H54 (cell line): Measurements from ENCODE around the gene SLC38A2.
A peak's percentile ranks its signal among the peaks of the same experiment; 100 is the strongest.
"Not testable (repeated sequence)": the region's sequence is repeated elsewhere in the genome, so short reads cannot be mapped to it uniquely, and the experiment has no call there.

Source experiments
- DNase-seq: peaks from one replicate; pipeline ENCODE4 v3.0.0; 2011; ENCODE audit warnings: low spot score, mixed read lengths; ENCODE audit not compliant: insufficient read length
- FAIRE-seq: peaks from 3 replicates; lab custom pipeline; 2011; peaks lifted over from hg19 to GRCh38; lab: Jason Lieb, UNC
- POLR2A ChIP-seq: IDR thresholded peaks from 2 replicates; pipeline ENCODE4 v1.6.1; 2011; ENCODE audit warnings: low read depth, mild to moderate bottlenecking, low read length

Gene SLC38A2

DNA sequence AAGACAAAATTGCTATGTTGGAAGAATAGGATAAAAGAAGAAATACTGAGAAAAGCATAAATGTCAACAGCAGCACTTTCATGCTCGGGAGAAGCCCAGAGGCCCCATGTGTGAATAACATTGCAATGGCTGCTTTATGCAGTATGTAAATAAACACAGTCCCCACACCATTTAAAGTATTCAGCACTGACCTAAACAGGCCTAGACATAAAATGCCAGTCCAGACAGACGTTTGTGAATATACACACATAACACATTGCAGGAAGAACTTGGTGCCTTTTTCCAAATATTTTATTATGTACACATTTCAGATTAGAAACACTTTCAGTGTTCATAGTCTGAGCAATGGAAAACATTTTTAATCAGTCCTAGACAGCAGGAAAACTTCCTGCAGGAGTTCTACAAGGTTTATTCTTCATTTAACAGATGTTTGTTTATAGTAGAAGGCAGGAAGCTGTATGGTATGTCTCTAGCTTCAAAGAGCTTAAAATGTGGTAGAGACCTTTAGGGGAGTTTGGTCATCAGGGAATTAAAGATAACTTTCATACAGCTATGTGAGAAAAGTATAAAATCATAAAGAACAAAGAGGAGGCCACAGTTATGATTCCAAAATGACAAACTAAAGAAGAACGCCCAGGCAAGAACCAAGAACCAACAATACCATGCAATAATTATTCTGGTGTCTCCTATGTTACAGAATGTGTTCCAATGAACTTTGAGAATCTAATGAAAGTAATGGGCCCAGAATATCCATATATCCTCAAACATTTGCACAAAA lies 30.6 kb upstream of the SLC38A2 start:
- no peak for FAIRE-seq
- no peak for DNase-seq
- no peak for TF ChIP-seq POLR2A

DNA sequence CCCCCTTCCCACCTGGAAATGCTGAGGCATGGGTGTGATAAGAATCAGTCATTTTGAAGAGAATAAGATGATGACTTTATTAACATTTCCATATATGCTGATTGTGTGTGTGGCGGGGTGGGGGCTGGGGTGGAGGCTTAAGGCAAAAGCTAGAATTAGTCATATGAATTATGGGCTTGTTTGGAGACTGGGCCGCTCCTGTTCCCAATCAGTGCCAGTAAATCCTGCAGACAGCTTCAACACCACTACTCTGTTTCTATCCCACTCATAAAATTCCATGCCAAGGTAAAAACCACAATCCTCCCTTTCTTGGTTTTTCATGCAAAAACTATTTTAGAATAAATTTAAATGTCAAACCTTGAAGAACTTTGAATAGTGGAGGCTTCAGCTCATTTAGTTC lies 29.9 kb upstream of the SLC38A2 start:
- FAIRE-seq = peak; percentile 69
- DNase-seq = no peak
- TF ChIP-seq POLR2A = no peak

DNA sequence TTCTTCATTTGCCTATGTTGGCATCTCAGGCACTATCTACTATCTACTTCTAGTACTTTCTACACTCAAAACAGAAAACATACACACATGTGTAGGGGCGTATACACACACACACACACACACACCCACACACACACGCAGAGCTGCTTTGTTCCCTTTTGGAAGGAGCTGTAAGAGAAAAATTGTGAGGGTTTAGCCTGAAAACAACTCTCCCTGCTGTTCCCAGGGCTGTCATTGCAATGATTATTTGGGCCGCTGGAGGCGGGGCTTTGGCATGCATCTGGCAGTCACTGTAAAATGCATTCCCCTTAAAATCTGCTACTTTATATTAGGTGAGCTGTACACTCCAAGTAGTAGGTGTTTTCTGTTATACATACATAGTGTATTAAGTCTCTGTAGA lies 29.1 kb upstream of the SLC38A2 start:
- no peak for TF ChIP-seq POLR2A
- FAIRE-seq (no peak), DNase-seq (no peak)

DNA sequence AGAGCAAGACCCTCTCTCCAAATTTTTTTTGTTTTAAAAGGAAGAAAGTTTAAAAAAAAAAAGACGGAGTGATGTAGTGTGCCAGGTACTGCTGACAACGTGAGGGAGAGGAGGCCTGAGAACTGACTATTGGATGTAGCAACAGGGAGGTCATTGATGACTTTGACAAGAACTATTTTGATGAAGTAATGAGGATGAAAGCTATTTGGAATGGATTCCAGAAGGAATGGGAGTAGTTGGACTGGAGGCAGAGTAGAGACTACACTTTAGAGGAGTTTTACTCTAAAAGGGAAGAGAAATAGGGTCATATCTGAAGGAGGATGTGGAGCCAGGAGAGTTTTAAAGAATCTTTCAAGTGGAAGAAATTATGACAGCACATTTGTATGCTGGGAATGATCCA lies 27.8 kb upstream of the SLC38A2 start:
- FAIRE-seq (no peak), DNase-seq (no peak)

DNA sequence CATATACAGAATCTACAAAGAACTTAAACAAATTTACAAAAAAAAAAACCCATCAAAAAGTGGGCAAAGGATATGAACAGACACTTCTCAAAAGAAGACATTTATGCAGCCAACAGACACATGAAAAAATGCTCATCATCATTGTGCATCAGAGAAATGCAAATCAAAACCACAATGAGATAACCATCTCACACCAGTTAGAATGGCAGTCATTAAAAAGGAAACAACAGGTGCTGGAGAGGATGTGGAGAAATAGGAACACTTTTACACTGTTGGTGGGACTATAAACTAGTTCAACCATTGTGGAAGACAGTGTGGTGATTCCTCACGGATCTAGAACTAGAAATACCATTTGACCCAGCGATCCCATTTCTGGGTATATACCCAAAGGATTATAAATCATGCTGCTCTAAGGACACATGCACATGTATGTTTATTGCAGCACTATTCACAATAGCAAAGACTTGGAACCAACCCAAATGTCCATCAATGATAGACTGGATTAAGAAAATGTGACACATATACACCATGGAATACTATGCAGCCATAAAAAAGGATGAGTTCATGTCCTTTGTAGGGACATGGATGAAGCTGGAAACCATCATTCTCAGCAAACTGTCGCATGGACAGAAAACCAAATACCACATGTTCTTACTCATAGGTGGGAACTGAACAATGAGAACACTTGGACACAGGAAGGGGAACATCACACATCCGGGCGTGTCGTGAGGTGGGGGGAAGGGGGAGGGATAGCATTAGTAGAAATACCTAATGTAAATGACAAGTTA lies 27.1 kb upstream of the SLC38A2 start:
- not testable (repeated sequence) for DNase-seq, FAIRE-seq

More for the DNA sequence above, 27.8 kb upstream of the SLC38A2 start:
- TF ChIP-seq POLR2A = no peak

DNA sequence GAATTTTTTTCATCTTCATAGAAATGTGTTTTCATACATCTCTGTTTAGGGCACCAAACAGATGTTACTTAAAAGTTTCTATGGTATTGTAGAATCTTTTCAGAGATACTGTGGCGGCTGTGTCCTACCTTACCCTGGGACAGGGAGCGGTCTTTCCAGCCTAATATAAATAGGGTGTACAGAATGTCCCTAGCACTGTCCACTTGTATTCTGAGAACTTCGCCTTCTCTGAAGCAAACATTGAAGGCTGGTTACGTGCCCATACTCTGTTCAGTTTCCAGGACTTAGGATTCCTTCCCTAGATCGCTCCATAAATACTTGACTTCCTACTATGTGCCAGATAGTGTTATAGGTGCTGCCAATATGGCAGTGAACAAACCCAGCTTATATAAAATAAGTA lies 24.3 kb upstream of the SLC38A2 start:
- FAIRE-seq (no peak), DNase-seq (no peak)
- TF ChIP-seq POLR2A = no peak

DNA sequence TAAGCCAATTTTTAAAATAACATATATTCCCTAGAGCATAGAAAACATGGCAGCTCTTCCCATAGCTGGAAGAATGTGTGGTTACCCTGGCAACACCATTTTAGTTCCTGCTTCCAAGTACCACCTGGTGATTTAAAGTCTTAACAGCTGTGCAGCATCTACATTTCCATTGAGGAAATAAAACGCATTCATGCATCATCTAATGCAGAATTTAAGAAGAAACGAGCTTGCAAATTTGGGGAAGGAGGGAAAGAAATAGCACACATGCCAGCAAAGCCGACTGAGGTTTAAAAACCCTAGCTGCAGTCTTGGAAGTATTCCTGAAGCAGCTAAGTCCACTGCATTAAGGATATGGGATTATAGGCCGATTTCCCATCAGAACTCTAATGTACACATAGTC lies 22.8 kb upstream of the SLC38A2 start:
- no peak for TF ChIP-seq POLR2A
- no peak for DNase-seq
- FAIRE-seq = no peak

DNA sequence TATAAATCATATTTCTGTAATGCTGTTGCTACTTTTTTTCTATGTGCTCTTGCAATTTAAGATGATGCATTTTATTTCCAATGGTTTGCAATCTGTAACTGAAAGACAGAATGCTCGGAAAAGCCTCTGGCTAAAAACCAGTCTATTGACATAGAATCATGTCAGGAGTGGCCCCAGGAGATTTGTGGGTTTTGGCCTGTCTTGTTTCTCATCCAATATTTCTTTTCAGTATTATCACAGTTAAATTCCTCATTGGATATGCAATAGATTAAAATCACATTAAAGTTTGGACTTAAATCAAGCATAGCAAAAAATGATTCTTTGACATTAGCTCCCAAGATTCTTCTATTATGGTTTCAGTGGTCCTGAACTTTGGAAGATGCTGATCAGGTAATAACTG lies 19.1 kb upstream of the SLC38A2 start:
- no peak for DNase-seq
- no peak for TF ChIP-seq POLR2A
- FAIRE-seq = no peak

DNA sequence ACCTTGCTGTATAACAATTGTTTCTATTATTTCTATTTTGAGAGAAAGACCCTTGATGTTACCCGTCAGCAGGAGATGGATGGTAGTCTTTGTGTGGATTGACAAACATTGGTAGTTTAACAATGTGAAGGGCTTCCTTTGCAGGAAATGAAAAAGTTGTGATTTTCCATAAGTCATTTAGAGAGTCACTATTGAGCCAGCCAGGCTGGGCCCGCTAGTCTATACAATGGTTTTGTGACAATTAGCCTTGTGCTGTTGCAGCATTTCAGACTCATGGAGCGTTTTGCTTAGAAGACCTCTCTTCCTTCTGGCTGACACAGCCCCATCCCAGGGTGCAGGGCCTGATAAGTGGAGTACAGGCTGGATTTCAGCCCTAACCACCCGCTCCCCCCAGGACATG lies 18.3 kb upstream of the SLC38A2 start:
- TF ChIP-seq POLR2A = no peak
- FAIRE-seq = no peak

DNA sequence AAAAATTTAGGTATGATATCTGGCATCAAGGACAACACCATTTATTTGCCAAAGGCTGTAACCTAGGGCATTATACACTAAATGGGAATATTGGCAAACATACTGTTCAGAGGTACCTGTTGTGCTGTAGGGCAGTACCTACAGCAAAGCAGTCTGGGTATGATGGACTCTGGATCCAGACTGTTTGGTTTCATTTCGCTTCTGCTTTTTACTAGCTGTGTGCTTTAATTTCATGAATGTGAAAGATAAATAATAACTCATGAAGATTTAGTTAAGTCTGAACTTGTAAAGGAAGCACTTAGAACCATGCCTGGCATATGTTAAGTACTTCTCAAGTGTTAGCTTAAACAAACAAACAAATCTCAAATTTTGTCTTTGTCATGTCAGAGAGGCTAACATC lies 17.7 kb upstream of the SLC38A2 start:
- no peak for DNase-seq
- FAIRE-seq = peak; percentile 78
- no peak for TF ChIP-seq POLR2A

More for the DNA sequence above, 18.3 kb upstream of the SLC38A2 start:
- no peak for DNase-seq

DNA sequence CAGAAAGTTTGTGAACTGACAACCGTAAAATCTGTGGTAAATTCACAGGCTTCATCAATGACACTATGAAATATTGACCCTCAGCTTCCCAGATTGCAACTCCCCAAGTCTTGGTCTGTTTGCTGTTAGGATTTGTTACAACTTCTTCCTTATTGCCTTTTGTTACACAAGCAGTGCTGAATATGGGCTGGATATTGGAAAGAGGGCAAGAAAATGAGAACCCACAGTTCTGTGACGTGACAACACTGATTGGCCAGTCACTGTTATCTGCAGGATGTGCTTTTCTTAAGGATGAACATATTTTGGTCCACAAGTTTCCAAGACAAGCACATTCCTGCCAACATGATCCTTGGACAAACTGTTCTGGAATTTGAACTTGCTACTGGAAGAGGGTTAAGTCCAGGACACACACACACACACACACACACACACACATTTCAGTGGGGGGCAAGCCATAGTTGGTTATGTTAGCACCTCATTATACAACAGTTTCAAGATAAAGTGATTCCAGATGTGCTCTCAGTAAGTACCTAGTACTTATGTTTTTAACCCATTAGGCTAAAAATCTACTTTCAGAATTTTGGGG lies 16.6 kb upstream of the SLC38A2 start:
- FAIRE-seq = peak; percentile 78
- TF ChIP-seq POLR2A = no peak
- no peak for DNase-seq

DNA sequence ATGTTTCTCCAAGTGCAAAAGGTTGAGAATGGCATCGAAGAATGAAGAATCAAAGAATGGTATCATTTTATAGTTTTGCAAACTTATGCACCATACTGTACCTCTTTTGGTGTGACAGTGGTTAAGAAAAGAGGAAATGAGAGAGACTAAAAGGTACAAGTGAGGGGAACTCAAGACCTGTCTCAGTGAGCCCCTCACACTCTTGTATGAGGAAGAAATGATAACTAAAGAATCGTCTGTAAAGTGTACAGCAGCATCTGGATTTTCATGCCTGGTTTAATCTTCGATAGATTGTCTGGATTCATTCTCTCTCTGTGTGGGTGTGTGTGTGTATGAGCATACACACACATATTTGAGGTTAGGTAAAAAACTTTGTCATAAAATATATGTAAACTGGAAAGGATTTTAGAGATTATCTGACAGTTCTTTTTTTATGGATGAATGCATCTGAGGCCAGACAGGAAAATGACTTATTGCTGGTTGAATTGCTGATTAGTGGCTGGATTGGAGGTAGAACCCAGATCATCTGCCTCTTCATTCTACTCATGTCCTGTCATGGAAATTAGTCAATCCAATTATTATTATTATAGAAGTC lies 16.0 kb upstream of the SLC38A2 start:
- no peak for DNase-seq
- no peak for TF ChIP-seq POLR2A
- FAIRE-seq = peak; percentile 65

DNA sequence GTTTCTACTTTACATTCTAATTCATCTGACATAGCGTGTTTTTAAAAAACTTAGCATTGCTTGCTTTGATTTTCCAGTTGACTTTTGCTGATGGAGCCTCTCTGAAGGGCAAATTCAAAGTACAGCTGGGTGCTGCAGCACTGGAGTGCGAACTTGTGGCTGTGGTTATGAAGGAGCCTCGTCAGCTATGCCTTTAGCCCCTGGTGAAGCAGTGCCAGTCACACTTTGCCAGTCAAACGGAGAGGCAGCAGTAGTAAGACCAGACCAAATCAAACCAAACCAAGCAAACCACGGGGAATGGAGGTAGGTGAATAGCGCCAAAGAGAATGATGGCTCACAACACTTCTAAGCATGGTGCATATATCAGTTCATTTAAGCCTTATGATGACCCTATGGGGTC lies 15.1 kb upstream of the SLC38A2 start:
- DNase-seq (no peak), FAIRE-seq (peak; percentile 45)
- no peak for TF ChIP-seq POLR2A

DNA sequence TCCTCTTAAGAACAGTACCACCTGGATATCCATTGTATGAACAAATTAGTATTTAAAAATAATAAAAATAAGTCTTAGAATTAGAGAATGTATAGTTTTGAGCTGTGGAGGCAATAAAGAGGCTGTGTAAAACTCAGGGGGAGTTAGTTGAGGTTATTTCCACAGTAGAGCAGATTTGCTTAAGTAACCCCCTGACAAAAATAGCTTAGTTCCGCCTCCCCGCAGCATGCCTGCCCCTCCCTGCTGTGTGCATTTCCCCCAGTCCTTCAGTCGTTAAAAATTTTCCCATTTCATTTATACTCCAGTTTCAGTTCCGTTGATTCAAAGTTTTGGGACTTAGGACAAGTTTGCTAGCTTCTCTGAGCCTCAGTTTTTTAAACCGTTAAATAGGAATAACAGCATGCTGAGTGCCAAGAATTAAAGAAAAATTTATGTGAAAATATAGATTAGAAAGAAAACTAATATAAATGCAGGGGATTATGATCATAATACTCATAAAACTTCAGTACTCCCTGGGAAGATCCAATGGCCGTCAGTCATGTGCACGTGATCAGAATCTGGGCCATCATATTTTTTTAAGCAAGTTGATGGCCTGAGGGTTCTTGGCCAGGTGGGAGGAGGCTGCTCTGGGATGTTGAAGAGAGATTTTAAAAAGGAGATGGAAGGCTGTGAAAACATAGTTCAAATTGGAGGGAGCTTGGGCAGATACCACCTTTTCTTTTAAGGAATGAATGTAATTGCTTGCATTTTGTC lies 14.5 kb upstream of the SLC38A2 start:
- no peak for FAIRE-seq
- no peak for TF ChIP-seq POLR2A
- DNase-seq = no peak
